Mesothelial cell of epicardium (in vitro differentiated cells): Measurements from ENCODE around the gene SLC12A2. TPM values are rescaled to one million over a fixed set of nuclear protein-coding genes. Genes with fewer than 3 reads are reported as not detected.
A peak's percentile ranks its signal among the peaks of the same experiment; 100 is the strongest.

Experiments used
- DNase-seq, 2 experiments: peaks; one replicate each; pipeline ENCODE4 v3.0.0; 2021; ENCODE audit warnings: low spot score in 2 of 2; ENCODE audit not compliant: unreplicated experiment in 2 of 2
- H3K27ac Mint-ChIP-seq: 2 replicates; pipeline ENCODE4 v1.8.0; 2021; ENCODE audit warnings: mixed read lengths
- H3K27me3 Mint-ChIP-seq: 2 replicates; pipeline ENCODE4 v1.8.0; 2021; ENCODE audit warnings: low read depth, mixed read lengths
- H3K36me3 Mint-ChIP-seq: 2 replicates; pipeline ENCODE4 v1.8.0; 2021; ENCODE audit warnings: mixed read lengths
- H3K4me1 Mint-ChIP-seq: 2 replicates; pipeline ENCODE4 v1.8.0; 2021; ENCODE audit warnings: mixed read lengths
- H3K4me3 Mint-ChIP-seq: 2 replicates; pipeline ENCODE4 v1.8.0; 2021; ENCODE audit warnings: mild to moderate bottlenecking, moderate library complexity, mixed read lengths
- H3K9me3 Mint-ChIP-seq: 2 replicates; pipeline ENCODE4 v1.8.0; 2021; ENCODE audit warnings: mixed read lengths
- total RNA-seq: library from RNA; stranded (reverse); gene quantifications from 3 replicates; pipeline ENCODE4 v1.2.1, GENCODE V29; 2021
- TF ChIP-seq, protein P1 (sequence below): fragments of 200-600 bp; sonication (generic); IDR thresholded peaks from one replicate; pipeline ENCODE4 v1.5.0; 2021; ENCODE audit warnings: antibody characterized with exemption; ENCODE audit not compliant: unreplicated experiment

The SLC12A2 gene
- total RNA-seq, 1 donor from 2014 or later, result 27.0 TPM

DNA sequence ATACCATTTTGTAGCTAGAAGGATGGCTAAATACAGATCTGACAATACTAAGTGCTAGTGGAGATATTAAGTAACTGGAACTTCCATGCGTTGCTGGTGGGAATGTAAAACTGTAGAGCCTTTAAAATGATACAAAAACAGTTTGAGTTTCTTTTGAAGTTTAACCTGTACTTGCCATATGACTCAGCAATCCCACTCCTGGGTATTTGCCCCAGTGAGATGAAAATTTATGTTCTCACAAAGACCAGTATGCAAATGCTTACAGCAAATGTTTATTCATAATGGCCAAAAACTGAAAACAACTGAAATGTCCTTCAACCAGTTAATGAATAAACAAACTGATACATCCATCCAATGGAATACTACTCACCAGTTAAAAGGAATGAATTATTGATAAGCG, 137.3 kb downstream of the SLC12A2 start:
- peaks cover 10% of the 10 kb centered on the region for H3K4me1 Mint-ChIP-seq
- TF ChIP-seq, protein P1, sequence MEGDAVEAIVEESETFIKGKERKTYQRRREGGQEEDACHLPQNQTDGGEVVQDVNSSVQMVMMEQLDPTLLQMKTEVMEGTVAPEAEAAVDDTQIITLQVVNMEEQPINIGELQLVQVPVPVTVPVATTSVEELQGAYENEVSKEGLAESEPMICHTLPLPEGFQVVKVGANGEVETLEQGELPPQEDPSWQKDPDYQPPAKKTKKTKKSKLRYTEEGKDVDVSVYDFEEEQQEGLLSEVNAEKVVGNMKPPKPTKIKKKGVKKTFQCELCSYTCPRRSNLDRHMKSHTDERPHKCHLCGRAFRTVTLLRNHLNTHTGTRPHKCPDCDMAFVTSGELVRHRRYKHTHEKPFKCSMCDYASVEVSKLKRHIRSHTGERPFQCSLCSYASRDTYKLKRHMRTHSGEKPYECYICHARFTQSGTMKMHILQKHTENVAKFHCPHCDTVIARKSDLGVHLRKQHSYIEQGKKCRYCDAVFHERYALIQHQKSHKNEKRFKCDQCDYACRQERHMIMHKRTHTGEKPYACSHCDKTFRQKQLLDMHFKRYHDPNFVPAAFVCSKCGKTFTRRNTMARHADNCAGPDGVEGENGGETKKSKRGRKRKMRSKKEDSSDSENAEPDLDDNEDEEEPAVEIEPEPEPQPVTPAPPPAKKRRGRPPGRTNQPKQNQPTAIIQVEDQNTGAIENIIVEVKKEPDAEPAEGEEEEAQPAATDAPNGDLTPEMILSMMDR, result no peak
- H3K9me3 Mint-ChIP-seq, result peaks cover 9% of the 10 kb centered on the region
- no peak overlapping the region for H3K4me3 Mint-ChIP-seq
- H3K36me3 Mint-ChIP-seq, result peaks cover 3% of the 10 kb centered on the region
- H3K27ac Mint-ChIP-seq, result no peak overlapping the region
- H3K27me3 Mint-ChIP-seq, result peaks cover 16% of the 10 kb centered on the region
- no peak for DNase-seq

DNA sequence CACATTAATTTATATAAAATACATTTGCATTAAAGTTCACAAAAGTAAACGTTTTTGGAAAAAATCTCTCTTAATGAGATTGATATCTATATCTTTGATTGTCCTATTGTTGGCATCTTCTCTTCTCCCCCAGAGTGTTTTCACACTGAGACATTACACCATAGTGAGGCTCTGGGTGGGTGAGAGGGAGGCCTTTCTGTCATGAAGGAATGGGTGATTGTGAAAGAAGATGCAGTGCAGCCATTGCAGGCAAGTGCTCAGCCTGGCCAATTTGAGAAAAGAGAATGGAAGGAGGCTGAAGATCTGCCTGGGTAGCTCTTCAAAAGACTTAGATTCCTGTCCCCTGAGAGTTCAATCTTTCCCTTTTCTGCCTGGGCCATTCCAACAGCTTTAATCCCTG, 140.8 kb downstream of the SLC12A2 start:
- Mint-ChIP-seq H3K9me3 (peaks cover 9% of the 10 kb centered on the region), H3K27ac (no peak overlapping the region), H3K4me3 (no peak overlapping the region), H3K36me3 (peaks cover 3% of the 10 kb centered on the region), H3K4me1 (peaks cover 17% of the 10 kb centered on the region), H3K27me3 (peaks cover 16% of the 10 kb centered on the region)
- no peak for DNase-seq
- TF ChIP-seq, protein P1, result no peak

DNA sequence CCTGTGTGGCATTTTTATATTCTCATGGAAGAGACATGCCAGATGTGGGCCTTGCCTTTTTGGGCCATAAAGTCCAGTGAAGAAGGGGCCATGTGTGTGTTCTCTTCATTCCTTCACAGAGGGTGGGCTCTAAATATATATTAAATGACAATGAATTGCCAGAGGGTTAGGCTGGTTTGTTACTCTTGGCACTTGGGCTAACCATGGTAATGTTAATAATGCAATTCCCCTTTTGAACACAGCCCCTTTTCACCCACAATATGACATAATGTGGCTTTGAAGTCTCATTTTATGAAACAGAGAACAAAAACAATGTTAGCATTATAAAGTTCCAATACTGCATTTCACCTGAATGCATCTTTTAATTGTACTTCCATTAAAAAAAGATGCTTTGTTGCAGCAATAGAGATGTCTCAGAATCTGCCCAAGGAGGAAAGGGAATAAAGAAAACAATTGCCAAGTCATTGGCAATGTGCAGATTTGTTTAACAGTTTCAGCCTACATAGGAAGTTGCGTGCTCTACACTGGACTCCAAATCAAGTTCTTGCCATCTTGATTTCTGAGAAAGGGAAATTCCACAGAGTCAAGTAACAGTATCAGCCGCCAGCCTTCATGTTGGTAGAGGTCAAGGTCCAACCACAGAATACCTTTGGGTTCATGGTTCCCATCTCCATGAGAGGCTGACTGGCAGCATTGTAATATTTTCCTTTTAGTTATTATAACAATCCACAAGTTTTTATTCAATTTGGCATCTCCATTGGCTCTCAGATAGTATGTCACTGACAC, 141.9 kb downstream of the SLC12A2 start:
- Mint-ChIP-seq H3K27me3 (peaks cover 16% of the 10 kb centered on the region), H3K4me3 (no peak overlapping the region), H3K9me3 (peaks cover 16% of the 10 kb centered on the region), H3K27ac (no peak overlapping the region), H3K4me1 (peaks cover 17% of the 10 kb centered on the region), H3K36me3 (peaks cover 3% of the 10 kb centered on the region)
- DNase-seq, result no peak
- TF ChIP-seq, protein P1, result no peak

DNA sequence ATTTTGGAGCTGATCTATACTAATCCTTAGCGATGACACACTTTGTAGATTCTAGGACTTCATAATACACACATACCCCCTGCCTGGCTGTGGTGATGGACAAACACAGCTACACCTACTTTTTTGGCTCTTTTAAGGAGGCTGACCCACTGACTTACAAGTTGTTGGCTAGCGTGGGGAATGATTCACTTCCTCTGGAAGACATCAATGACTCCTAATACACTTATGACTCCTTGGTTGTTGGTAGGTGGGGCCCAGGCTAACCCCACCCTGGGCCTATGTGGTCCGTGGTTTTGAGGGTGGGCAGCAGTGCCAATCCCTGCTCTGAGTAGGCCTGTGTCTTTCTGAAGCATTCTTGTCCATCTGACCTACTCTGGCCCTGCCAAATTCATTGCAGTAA, 144.4 kb downstream of the SLC12A2 start:
- Mint-ChIP-seq H3K27ac (peak overlapping the region; percentile 18), H3K9me3 (peaks cover 29% of the 10 kb centered on the region), H3K27me3 (peaks cover 4% of the 10 kb centered on the region), H3K4me1 (peaks cover 17% of the 10 kb centered on the region), H3K4me3 (no peak overlapping the region), H3K36me3 (peaks cover 6% of the 10 kb centered on the region)
- TF ChIP-seq, protein P1, result no peak
- no peak for DNase-seq

DNA sequence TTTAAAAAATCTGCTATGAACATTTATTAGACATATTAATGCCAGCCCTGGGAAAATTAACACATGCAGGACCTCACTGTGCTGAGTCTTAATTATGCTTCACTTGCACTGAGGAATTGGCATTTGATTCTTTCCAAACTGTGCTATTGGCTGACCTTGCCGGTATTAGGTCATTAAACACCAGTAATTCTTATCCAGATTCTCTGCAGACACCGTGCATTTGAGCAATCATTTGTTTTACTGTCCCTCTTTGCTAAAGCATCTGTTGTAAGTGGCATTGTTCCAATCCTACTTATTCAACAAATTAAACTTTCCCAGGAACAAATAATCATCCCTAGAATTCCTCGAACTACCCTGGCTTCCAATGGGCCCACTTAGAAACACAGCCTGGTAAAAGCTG, 145.0 kb downstream of the SLC12A2 start:
- no peak overlapping the region for H3K27ac Mint-ChIP-seq
- DNase-seq, result no peak
- H3K4me3 Mint-ChIP-seq, result no peak overlapping the region
- TF ChIP-seq, protein P1, result no peak
- peaks cover 33% of the 10 kb centered on the region for H3K9me3 Mint-ChIP-seq
- no peaks in the 10 kb centered on the region for H3K27me3 Mint-ChIP-seq
- H3K36me3 Mint-ChIP-seq, result peaks cover 6% of the 10 kb centered on the region
- H3K4me1 Mint-ChIP-seq, result peaks cover 17% of the 10 kb centered on the region
